Measurements from ENCODE around the gene KRTAP9-3.
"Not testable (repeated sequence)": the region's sequence is repeated elsewhere in the genome, so short reads cannot be mapped to it uniquely, and the experiment has no call there.

Gene KRTAP9-3

DNA sequence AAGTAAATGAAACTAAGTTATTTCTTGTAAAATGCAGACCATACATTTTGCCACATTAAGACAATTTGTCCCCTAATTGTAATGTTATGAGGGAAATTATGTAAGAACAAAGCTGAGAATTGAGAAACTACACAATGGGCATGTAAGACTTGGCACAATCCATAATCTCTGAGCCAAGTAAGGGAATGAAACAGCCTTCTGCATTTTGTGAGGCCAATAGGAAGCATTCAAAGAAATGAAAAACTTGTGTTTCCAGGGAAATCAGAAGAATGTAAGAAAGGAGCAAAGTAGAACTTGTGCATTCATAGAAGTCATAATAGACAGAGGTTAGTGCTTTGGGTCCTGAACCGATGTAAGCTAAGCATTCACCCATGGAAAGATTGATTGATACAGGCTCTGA is 19.0 kb downstream of the KRTAP9-3 start:
- no peak for ATAC-seq

DNA sequence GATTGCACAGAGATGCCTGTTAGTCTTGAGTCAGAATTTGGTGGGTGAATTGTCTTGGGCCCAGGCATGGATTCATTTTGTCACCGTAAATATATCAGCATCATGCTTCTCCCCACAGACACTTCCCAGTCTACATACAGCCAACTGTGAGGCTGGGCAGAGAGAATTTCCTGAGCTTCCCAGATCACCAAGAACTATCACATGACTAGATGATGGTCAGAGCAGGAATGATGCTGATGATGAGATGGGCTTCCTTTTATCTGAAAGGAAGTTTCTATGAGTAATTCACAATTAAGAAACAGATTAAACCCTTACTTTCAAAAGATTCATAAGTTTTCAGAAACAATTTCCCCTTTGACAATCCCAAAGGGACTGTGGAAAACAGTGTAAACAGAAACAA is 22.6 kb downstream of the KRTAP9-3 start:
- ATAC-seq = no peak

DNA sequence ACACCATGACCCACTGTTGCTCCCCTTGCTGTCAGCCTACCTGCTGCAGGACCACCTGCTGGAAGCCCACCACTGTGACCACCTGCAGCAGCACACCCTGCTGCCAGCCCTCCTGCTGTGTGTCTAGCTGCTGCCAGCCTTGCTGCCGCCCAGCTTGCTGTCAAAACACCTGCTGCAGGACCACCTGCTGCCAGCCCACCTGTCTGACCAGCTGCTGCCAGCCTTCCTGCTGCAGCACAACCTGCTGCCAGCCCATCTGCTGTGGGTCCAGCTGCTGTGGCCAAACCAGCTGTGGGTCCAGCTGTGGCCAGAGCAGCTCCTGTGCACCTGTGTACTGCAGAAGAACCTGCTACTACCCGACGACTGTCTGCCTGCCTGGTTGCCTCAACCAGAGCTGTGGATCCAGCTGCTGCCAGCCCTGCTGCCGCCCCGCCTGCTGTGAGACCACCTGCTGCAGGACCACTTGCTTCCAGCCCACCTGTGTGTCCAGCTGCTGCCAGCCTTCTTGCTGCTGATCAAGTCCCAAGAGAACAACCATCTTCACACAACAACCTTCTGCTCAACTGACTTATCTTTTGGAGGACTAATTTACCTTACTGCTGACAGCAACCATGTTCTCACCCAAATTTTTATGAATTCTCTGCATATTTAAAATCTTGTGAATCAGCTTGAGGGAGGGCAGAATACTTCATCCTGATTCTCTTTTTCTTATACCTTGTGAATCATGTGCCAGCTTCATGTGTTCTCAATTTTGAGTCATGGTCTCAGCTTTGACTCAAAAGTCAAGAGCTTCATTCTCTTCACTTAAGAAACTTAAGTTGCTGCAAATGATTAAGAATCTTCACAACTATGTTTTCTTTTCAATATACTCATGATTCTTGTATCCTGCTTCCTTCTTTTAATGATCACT is 23.4 kb downstream of the KRTAP9-3 start, which contains the start of gene KRTAP9-9:
Gene KRTAP9-9, plus strand, starts transcription at position 4 of the 910 bp plus-strand sequence.
- not testable (repeated sequence) for ATAC-seq

DNA sequence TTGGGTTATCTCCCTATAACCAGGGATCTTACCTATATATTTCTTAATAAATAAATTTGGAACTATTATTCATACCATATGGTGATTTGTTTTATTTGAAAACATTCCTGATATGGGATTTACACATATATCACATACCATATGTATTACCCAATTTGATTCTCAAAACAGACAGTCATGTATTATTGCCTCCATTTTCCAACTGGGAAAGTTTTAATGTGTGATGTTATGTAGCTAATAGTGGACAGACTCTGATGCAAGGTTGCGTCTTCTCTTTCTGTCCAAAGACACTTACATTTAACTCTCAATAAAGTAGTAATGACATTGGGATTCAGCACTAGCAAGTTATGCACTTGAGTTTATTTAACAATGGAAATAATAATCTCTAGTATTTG is 24.0 kb downstream of the KRTAP9-3 start:
- no peak for ATAC-seq

DNA sequence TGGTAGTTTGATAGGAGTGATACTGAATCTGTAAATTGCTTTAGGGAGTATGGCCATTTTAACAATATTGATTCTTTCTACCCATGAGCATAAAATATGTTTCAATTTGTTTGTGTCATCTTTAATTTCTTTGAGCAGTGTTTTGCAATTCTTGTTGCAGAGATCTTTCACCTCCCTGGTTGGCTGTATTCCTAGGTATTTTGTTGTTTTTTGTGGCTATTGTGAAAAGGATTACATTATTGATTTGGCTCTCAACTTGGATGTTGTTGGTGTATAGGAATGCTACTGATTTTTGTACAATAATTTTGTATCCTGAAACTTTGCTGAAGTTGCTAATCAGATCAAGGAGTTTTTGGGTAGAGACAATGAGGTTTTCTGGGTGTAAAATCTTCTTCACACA is 26.2 kb downstream of the KRTAP9-3 start:
- ATAC-seq = no peak

DNA sequence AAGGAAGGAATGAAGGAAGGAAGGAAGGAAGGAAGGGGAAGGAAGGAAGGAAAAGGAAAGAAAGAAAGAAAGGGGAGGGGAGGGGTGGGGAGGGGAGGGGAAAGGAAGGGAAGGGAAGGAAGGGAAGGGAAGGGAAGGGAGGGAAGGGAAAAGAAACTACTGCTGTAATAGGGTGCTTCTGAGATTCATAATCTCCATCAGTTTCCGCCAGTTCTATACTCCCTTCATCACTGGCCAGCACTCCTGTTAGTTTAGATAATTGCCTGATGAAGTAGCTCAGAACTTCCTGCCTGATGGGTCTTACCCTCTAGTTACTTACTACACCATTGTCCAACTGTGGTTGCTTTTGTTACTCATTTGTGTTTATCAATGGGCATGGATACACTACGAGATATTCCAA is 31.0 kb downstream of the KRTAP9-3 start:
- ATAC-seq = no peak

DNA sequence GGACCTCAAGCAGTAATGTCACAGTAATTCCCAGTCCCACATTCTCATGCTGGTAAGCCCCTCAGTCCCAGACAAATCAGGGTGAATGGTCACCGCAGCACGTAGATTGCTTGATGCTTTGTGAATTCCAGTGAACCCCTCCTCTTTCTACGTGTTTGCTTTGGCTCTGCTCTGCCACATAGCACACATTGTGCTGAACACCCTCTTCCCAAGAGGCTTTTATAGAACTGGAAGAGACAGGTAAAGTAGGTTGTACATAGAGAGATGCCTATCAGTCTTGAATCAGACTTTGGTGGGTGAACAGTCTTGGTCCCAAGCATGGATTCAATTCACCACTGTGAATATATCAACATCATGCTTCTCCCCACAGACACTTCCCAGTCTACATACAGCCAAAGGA is 32.4 kb downstream of the KRTAP9-3 start:
- ATAC-seq = no peak

DNA sequence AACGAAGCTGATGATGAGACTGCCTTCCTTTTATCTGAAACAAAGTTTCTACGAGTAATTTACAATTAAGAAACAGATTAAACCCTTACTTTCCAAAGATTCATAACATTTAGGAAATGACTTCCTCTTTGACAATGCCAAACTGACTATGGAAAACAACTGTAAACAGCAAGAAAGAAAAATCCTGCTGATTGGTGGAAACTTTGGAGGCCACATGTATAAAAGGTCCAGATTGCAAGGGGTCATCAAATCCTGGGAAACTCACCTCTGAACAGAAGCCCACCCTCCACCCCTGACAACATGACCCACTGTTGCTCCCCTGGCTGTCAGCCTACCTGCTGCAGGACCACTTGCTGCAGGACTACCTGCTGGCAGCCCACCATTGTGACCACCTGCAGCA is 32.8 kb downstream of the KRTAP9-3 start, which contains the start of gene KRTAP9-6:
Gene KRTAP9-6, plus strand, starts transcription at position 301 of the 400 bp plus-strand sequence. Its CDS starts 0 bp downstream, at position 301.
- ATAC-seq = no peak

DNA sequence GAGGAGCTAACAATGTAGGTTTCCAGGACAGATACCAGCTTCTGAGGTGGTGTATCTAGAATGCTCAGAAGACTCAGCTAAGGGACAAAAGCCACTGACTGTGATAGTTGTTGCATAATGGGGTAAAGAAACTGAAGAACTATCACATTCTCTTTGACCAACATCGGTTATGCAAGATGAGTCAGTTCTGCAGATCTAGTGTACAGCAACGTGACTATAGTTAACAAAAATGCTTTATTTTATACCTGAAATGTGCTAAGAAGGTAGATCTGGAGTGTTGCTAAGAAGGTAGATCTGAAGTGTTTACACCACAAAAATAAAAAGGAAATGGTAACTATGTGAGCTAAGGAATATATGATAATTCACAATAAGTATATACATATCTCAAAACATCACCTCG is 35.5 kb downstream of the KRTAP9-3 start:
- no peak for ATAC-seq

DNA sequence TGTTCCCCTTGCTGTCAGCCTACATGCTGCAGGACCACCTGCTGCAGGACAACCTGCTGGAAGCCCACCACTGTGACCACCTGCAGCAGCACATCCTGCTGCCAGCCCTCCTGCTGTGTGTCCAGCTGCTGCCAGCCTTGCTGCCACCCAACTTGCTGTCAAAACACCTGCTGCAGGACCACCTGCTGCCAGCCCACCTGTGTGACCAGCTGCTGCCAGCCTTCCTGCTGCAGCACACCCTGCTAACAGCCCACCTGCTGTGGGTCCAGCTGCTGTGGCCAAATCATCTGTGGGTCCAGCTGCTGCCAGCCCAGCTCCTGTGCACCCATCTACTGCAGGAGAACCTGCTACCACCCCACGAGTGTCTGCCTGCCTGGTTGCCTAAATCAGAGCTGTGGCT is 39.1 kb downstream of the KRTAP9-3 start:
- not testable (repeated sequence) for ATAC-seq

DNA sequence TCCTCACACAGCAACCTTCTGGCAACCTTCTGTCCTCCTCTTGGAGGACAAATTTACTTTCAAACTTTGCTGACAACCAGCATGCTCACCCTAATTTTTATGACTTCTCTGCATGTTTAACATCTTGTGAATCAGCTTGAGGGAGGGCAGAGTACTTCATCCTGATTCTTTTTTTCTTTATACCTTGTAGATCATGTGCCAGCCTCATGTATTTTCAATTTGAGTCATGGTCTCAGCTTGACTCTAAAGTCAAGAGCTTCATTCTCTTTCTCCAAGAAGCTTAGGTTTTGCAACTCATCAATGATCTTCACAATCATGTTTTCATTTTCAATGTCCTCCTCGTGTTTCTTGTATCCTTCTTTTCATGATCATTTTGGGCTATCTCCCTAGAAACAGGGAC is 39.6 kb downstream of the KRTAP9-3 start:
- ATAC-seq = no peak

DNA sequence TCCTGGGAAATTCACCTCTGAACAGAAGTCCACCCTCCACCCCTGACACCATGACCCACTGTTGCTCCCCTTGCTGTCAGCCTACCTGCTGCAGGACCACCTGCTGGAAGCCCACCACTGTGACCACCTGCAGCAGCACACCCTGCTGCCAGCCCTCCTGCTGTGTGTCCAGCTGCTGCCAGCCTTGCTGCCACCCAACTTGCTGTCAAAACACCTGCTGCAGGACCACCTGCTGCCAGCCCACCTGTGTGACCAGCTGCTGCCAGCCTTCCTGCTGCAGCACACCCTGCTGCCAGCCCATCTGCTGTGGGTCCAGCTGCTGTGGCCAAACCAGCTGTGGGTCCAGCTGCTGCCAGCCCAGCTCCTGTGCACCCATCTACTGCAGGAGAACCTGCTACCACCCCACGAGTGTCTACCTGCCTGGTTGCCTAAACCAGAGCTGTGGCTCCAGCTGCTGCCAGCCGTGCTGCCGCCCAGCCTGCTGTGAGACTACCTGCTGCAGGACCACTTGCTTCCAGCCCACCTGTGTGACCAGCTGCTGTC is 43.5 kb downstream of the KRTAP9-3 start, which contains the start of gene KRTAP9-7:
Gene KRTAP9-7, plus strand, starts transcription at position 51 of the 543 bp plus-strand sequence. Its CDS starts 0 bp downstream, at position 51.
- not testable (repeated sequence) for ATAC-seq

DNA sequence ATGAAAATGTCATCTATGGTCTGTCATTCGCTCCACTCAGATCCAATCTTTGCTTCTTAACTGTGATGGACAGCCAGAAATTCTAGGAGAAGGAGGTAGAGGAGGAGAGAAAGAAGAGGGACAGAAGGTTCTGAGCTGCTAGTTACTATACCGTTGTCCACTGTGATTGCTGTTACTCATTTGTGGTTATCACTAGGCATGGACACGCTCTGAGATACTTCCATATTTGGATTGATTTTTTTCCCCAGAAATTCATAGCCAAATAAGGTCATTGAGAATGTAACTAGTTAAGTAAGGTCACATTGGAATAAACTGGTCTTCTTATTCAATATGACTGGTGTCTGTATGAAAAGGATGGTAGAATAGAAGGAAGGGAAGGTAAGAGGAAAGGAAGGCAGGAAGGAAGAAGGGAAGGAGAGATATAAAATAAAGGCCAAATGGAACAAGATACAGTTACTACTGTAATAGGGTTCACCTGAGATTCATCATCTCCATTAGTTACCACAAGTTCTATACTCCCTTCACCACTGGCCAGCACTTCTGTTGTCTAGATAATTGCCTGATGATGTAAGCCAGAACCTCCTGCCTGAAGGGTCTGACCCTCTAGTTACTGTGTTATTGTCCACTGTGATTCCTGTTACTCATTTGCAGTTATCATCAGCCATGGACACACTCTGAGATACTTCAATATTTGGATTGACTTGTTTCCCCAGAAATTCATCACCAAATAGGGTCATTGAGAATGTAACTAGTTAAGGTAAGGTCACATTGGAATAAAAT is 46.1 kb downstream of the KRTAP9-3 start:
- no peak for ATAC-seq
